ENCODE measurements around the gene CNTN2. TPM values are rescaled to one million over a fixed set of nuclear protein-coding genes. Genes with fewer than 3 reads are reported as not detected.

The CNTN2 gene, protein sequence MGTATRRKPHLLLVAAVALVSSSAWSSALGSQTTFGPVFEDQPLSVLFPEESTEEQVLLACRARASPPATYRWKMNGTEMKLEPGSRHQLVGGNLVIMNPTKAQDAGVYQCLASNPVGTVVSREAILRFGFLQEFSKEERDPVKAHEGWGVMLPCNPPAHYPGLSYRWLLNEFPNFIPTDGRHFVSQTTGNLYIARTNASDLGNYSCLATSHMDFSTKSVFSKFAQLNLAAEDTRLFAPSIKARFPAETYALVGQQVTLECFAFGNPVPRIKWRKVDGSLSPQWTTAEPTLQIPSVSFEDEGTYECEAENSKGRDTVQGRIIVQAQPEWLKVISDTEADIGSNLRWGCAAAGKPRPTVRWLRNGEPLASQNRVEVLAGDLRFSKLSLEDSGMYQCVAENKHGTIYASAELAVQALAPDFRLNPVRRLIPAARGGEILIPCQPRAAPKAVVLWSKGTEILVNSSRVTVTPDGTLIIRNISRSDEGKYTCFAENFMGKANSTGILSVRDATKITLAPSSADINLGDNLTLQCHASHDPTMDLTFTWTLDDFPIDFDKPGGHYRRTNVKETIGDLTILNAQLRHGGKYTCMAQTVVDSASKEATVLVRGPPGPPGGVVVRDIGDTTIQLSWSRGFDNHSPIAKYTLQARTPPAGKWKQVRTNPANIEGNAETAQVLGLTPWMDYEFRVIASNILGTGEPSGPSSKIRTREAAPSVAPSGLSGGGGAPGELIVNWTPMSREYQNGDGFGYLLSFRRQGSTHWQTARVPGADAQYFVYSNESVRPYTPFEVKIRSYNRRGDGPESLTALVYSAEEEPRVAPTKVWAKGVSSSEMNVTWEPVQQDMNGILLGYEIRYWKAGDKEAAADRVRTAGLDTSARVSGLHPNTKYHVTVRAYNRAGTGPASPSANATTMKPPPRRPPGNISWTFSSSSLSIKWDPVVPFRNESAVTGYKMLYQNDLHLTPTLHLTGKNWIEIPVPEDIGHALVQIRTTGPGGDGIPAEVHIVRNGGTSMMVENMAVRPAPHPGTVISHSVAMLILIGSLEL
- total RNA-seq (under 1 TPM; 0.06 to 0.48 TPM), polyA plus RNA-seq (under 1 TPM; 0.01 to 0.08 TPM)
- long read RNA-seq, donor 1: 0 reads
- long read RNA-seq, donor 2: 0 reads
- long read RNA-seq, donor 3: 0 reads
- long read RNA-seq, donor 4: 0 reads
- long read RNA-seq, donor 5: 0 reads

DNA sequence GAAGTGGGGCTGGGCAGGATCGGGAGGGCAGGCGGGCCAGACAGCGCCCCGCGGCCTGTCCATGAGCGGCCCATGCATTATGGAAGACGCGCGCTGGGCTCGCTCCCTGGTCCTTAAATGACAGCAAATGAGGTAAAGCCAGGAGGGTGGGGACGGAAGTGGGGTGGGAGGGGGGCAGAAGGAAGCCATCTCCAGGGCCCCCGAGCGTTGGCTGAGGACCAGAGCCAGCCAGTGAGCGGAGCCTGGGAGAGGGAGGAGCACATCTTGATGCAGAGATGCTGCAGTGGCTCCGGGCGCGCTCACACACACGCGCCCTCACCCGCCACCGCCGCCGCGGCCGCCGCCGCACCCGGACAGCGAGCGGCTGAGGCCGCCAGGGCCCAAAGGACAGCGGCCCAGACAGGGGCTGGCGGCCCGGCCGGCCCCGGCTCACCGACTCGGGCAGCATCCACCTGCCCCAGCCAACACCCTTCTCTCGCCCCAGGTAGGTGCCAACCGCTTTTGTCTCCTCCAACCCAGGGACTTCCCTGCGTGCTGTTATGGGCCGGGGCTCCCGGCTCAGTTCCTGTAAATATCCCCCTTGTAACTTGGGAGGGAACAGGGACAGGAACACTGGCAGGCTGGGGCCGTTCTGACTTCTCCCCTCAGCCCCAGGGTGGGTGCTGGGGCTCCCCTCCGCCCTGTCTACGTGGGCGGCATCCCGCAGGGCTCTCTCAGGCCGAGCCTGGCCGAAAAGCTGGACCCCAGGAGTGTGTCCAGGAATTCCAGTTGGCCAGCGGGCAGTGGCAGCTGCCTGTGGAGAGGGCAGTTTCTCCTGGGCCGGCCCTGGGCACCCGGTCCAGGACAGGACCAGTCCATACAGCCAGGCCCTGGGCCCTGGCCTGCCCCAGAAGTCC is at the start of gene CNTN2:
CNTN2 (plus strand) TSS at position 302 of the 896 bp plus-strand sequence. CDS start 9,974 bp downstream, outside the sequence.
- peaks cover 16 to 75% (median 41%) of the 10 kb centered on the region in 3 donors for H3K27me3 ChIP-seq (ENCODE audit: control insufficient read depth in 3 of 3, insufficient read depth in 3 of 3, low read length in 2 of 3)

DNA sequence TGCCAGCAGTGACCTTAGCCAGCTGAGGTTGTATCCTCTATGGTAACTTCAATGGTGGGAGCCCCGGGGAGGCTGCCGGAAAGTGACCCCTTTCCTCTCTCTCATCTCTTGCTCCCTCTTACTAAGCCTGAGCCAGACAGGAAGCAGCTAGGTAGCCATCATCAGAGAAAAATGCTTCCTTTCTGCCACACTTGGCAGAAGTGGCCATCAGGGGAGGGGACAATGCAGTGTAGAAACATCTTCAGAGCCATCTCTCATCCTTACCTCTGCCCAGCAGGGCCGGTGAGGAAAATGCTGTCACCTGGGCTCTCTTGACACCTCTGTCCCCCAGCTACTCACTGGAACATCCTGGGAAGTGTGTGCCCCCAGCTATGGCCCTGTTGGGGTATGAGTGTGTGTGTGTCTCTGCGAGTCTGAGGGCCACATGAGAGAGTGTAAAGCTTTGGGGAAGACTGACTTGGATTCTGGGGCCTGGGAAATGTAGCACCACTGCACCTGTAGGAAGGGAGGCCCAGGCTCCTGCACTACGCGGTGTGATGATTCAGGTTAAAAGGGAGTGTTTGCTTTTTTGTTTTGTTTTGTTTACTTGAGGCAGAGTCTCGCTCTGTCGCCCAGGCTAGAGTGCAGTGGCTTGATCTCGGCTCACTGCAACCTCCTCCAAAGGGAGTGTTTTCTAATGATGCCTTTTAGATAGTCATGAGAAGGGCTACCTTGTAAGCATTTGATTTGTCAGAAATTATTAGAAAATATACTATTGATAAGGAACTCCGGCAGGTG is 48.7 kb upstream of the CNTN2 start:
- no peak overlapping the region for H3K9ac ChIP-seq (ENCODE audit: insufficient read depth in 1 of 2, low read length in 2 of 2)
- no peak overlapping the region for H3K4me3 ChIP-seq
- no peaks in the 10 kb centered on the region for H3K36me3 ChIP-seq (ENCODE audit: control insufficient read depth in 4 of 4, insufficient read depth in 4 of 4, low read length in 4 of 4)
- TF ChIP-seq, protein P1, sequence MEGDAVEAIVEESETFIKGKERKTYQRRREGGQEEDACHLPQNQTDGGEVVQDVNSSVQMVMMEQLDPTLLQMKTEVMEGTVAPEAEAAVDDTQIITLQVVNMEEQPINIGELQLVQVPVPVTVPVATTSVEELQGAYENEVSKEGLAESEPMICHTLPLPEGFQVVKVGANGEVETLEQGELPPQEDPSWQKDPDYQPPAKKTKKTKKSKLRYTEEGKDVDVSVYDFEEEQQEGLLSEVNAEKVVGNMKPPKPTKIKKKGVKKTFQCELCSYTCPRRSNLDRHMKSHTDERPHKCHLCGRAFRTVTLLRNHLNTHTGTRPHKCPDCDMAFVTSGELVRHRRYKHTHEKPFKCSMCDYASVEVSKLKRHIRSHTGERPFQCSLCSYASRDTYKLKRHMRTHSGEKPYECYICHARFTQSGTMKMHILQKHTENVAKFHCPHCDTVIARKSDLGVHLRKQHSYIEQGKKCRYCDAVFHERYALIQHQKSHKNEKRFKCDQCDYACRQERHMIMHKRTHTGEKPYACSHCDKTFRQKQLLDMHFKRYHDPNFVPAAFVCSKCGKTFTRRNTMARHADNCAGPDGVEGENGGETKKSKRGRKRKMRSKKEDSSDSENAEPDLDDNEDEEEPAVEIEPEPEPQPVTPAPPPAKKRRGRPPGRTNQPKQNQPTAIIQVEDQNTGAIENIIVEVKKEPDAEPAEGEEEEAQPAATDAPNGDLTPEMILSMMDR (IDR thresholded peaks at IDR 0.05; ENCODE audit: control extremely low read depth, extremely low read depth): no peak
- H3K9me3 ChIP-seq (ENCODE audit: control insufficient read depth in 4 of 4, insufficient read depth in 3 of 4, low read length in 3 of 4): peaks cover 0 to 5% (median 0%) of the 10 kb centered on the region in 4 donors
- DNase-seq (no peak), ATAC-seq (ENCODE audit: insufficient read depth, low FRiP score) (no peak)
- H3K27ac ChIP-seq (ENCODE audit: low read depth in 1 of 2, low read length in 1 of 2): no peak overlapping the region
- peaks cover 0 to 6% (median 0%) of the 10 kb centered on the region in 3 donors for H3K27me3 ChIP-seq (ENCODE audit: control insufficient read depth in 3 of 3, insufficient read depth in 3 of 3, low read length in 2 of 3)
- peaks cover 0 to 10% (median 0%) of the 10 kb centered on the region in 5 donors for H3K4me1 ChIP-seq (ENCODE audit: control insufficient read depth in 5 of 5, insufficient read depth in 5 of 5, low read length in 5 of 5)
- WGBS, 2 donors: 85 to 91% methylated on average over 10 of the region's 10 CpGs

More for the DNA sequence above, at the start of gene CNTN2:
- TF ChIP-seq, protein P1 (IDR thresholded peaks at IDR 0.05; ENCODE audit: control extremely low read depth, extremely low read depth): no peak
- DNase-seq (peak; percentile 10 to 28 (median 26)), ATAC-seq (ENCODE audit: insufficient read depth, low FRiP score) (no peak)
- Histone ChIP-seq H3K36me3 (ENCODE audit: control insufficient read depth in 4 of 4, insufficient read depth in 4 of 4, low read length in 4 of 4) (no peaks in the 10 kb centered on the region), H3K27ac (ENCODE audit: low read depth in 1 of 2, low read length in 1 of 2) (no peak within 1 kb of the TSS), H3K4me1 (ENCODE audit: control insufficient read depth in 5 of 5, insufficient read depth in 5 of 5, low read length in 5 of 5) (peaks cover 0 to 4% (median 0%) of the 10 kb centered on the region in 5 donors), H3K9ac (ENCODE audit: insufficient read depth in 1 of 2, low read length in 2 of 2) (no peak within 1 kb of the TSS), H3K4me3 (no peak within 1 kb of the TSS), H3K9me3 (ENCODE audit: control insufficient read depth in 4 of 4, insufficient read depth in 3 of 4, low read length in 3 of 4) (no peaks in the 10 kb centered on the region)
- WGBS, 2 donors: 10 to 11% methylated on average over 30 to 53 of the region's 53 CpGs

Data from lung (tissue), 16 donors.